A549 treated with AZD2906 at 1 μM for 4 hours (cell line): ENCODE results near the gene SRRM4. TPM values are rescaled to one million over a fixed set of nuclear protein-coding genes. Genes with fewer than 3 reads are reported as not detected.

Experiments used
- total RNA-seq: library from RNA; stranded (reverse); fragments of 200-300 nt; extraction: Qiagen RNA extraction; gene quantifications from 5 replicates; pipeline ENCODE4 v1.2.3, GENCODE V29; 2022

The SRRM4 gene
- total RNA-seq, result not detected in 5 replicates

GRCh38 chr12:118981285-118982211 lies at the start of gene SRRM4:
Gene SRRM4, plus strand, starts transcription at chr12:118981541. Its CDS starts 342 bp downstream, at chr12:118981883.

GRCh38 chr12:119178544-119179334 lies 197.4 kb downstream of the SRRM4 start, which contains the start of gene HSPB8:
Gene HSPB8, plus strand, starts transcription at chr12:119178931. Its CDS starts 382 bp downstream, at chr12:119179313.

Other genes with a start within 250 kb of the SRRM4 start
- gene HSPB8, start 197.4 kb downstream of the SRRM4 start, total RNA-seq, result 13.4 to 21.9 TPM (median 18.1 TPM) in 5 replicates